Embryonic facial prominence (tissue), 1 donor: ENCODE measurements around the gene MTHFS.

Experiments
- DNase-seq: peaks from one replicate; pipeline ENCODE4 v3.0.0-alpha.2; 2016; ENCODE audit errors: extremely low spot score

MTHFS gene

GRCh38 chr15:79815468-79815867 lies 81.3 kb downstream of the MTHFS start:
- DNase-seq = no peak

DNA sequence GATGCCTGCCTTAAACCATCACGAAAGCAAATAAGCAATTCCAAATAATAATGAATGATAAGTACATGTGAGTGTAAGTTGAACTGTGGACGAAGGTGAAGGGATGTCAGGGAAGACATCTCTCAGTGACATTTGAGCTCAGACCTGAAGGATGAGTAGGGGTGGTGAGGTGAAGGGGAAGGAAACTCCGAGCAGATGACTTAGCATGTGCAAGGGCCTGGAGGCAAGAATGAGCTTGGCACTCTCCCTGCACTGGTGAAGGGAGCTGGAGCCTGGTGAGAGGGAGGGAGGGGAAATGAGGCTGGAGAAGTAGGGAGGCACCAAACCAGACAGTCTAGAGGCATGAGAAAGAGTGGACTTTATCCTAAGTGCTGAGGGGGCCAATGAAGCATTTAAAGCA lies 84.3 kb downstream of the MTHFS start:
- no peak for DNase-seq

GRCh38 chr15:79811406-79812405 lies 85.1 kb downstream of the MTHFS start:
- DNase-seq = no peak

DNA sequence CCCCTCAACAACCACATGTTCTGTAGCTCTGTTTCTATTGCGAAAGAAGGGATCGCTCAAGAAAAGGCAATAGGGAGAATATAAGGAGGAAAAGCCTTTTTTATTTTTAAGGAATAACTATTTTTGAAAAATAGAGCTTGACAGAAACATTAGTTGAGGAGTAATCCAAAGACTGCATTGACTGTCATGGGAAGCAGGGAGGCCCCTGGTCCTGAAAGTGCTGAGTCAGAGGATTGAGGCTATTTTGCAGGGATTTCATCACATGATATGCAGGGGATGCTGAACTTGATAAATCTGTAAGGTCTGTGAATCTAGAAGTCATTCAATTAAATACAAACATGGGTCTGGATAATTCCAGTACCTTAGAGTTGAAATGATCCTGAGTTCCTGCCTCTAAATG lies 92.0 kb downstream of the MTHFS start:
- no peak for DNase-seq

DNA sequence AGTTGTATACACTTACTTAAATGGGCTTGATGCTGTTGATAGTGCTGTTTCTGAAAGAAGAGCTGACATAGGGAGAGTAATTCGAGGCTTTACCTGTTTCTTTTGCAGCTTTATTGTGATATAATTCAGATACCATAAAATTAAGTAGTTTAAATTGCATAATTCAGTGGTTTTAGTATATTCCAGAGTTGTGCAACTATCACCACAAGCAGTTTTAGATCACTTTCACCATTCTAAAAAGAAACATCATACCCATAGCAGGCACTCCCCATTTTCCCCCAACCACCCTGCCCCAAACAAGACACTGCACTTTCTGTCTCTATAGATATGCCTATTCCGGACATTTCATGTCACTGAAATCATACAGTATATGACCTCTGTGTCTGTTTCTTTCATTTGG lies 98.5 kb downstream of the MTHFS start:
- DNase-seq = no peak
